ENCODE measurements around the gene TENM4. TPM values are rescaled to one million over a fixed set of nuclear protein-coding genes. Genes with fewer than 3 reads are reported as not detected.

TENM4 gene
- total and polyA plus RNA-seq, 2 of the 8 experiments (the other 6 are each of a cell fraction or from before 2014, with no cell fraction given) = 3.5 to 7.2 TPM

GRCh38 chr11:79159657-79160450 is 281.0 kb downstream of the TENM4 start:
- Histone ChIP-seq H3K4me1 (replicated peaks in 1 of 4; ENCODE audit: control insufficient read depth in 3 of 4, insufficient read depth in 4 of 4, low read length in 3 of 4) (no peaks in the 10 kb centered on the region), H3K79me2 (ENCODE audit: control insufficient read depth in 1 of 2, insufficient read depth in 2 of 2, low read length in 2 of 2) (no peaks in the 10 kb centered on the region), H3K4me3 (ENCODE audit: extremely low read depth in 1 of 4, insufficient read depth in 2 of 4, low read depth in 3 of 4, low read length in 4 of 4) (no peak overlapping the region), H3K23ac (ENCODE audit: insufficient read length) (no peak overlapping the region), H2AFZ (ENCODE audit: low read length) (no peak overlapping the region), H3K27me3 (replicated peaks in 1 of 4; ENCODE audit: control insufficient read depth in 3 of 4, extremely low read depth in 1 of 4, insufficient read depth in 3 of 4, low read length in 3 of 4) (no peaks in the 10 kb centered on the region), H3K9me3 (ENCODE audit: insufficient read depth in 2 of 2, low read depth in 1 of 2, low read length in 1 of 2) (no peaks in the 10 kb centered on the region), H3K56ac (replicated peaks; ENCODE audit: insufficient read length, low read depth, low read length) (no peak overlapping the region), H3K27ac (ENCODE audit: low read depth, low read length) (no peak overlapping the region), H3K79me1 (ENCODE audit: low read depth, low read length) (no peaks in the 10 kb centered on the region), H4K8ac (ENCODE audit: extremely low read depth, insufficient read depth, low read length) (no peak overlapping the region), H3K18ac (ENCODE audit: extremely low read depth, low read length) (no peak overlapping the region), H2BK5ac (ENCODE audit: low read depth, low read length) (no peak overlapping the region), H3K4me2 (ENCODE audit: insufficient read depth in 1 of 2, low read depth in 2 of 2, low read length in 2 of 2) (no peak overlapping the region), H4K5ac (ENCODE audit: insufficient read length, low read depth, low read length) (no peak overlapping the region), H2BK120ac (replicated peaks; ENCODE audit: low read depth, low read length) (no peak overlapping the region), H3K4ac (replicated peaks; ENCODE audit: insufficient read length, low read depth, low read length) (no peak overlapping the region), H2BK15ac (ENCODE audit: low read length) (no peak overlapping the region), H3K9ac (replicated peaks in 1 of 4; ENCODE audit: extremely low read depth in 1 of 4, low read depth in 3 of 4, low read length in 3 of 4) (no peak overlapping the region), H2BK12ac (ENCODE audit: low read depth, low read length) (no peak overlapping the region), H2AK5ac (ENCODE audit: low read depth, low read length) (no peak overlapping the region), H3K14ac (ENCODE audit: insufficient read length) (no peak overlapping the region), H3K23me2 (ENCODE audit: low read depth, low read length) (no peaks in the 10 kb centered on the region), H2BK20ac (ENCODE audit: low read length) (no peak overlapping the region), H4K91ac (replicated peaks; ENCODE audit: insufficient read length, low read length) (no peak overlapping the region), H4K20me1 (replicated peaks in 1 of 2; ENCODE audit: control insufficient read depth in 1 of 2, insufficient read depth in 2 of 2, low read length in 2 of 2) (no peaks in the 10 kb centered on the region), H3K36me3 (ENCODE audit: control insufficient read depth in 2 of 4, insufficient read depth in 4 of 4, low read length in 3 of 4) (no peaks in the 10 kb centered on the region)
- 86% methylated on average over 6 of the region's 6 CpGs; no CpG with 5 or more reads in 1 of the 2 experiments for WGBS, 2 experiments (ENCODE audit: extremely low coverage in 1 of 2, insufficient coverage in 1 of 2, insufficient read length in 1 of 2, insufficient replicate concordance in 2 of 2, low coverage in 1 of 2, low lambda C conversion rate in 2 of 2, missing lambda C conversion rate in 1 of 2)
- FAIRE-seq (no peak), DNase-seq (ENCODE audit: low read depth in 1 of 2, low spot score in 2 of 2) (no peak)
- ChIA-PET POLR2A (ENCODE audit: partially characterized antibody) (no interaction called here), CTCF (ENCODE audit: partially characterized antibody) (interaction anchor here (0.7 to 2.5 kb wide), 16 partner anchors 9 to 514 kb away, joined by 3 to 17 read pairs (median 3); no protein-coding TSS in a partner anchor)
- TF ChIP-seq CTCF (IDR thresholded peaks at IDR 0.05; ENCODE audit: control extremely low read depth in 1 of 3, insufficient read depth in 1 of 3, low read depth in 1 of 3, low read length in 3 of 3) (peak in 1 of 3 experiments; percentile 13; a peak in 2 of 4 replicates), BRCA1 (IDR thresholded peaks at IDR 0.05; ENCODE audit: low read depth, low read length) (no peak), MAFK (IDR thresholded peaks at IDR 0.05; ENCODE audit: low read depth, low read length) (no peak), POU5F1 (IDR thresholded peaks at IDR 0.05; ENCODE audit: low read depth, low read length) (no peak)
